OCI-LY1 (cell line): ENCODE results near the gene ABI3.
A peak's percentile ranks its signal among the peaks of the same experiment; 100 is the strongest.

Experiments
- H2AFZ ChIP-seq: fragments of 200-600 bp; sonication (generic), shearing (Covaris generic); 2 replicates; pipeline ENCODE4 v1.6.0; 2014; ENCODE audit warnings: antibody characterized with exemption, mild to moderate bottlenecking, low read length
- H3F3A ChIP-seq: fragments of 200-600 bp; sonication (generic), shearing (Covaris generic); 2 replicates; pipeline ENCODE4 v1.6.0; 2014; ENCODE audit warnings: mild to moderate bottlenecking, antibody characterized with exemption, low read length, moderate library complexity; ENCODE audit not compliant: insufficient read depth
- H3K27ac ChIP-seq: fragments of 200-600 bp; sonication (generic); 2 replicates; pipeline ENCODE4 v1.5.1; 2014; ENCODE audit warnings: low read length, mixed run types, mild to moderate bottlenecking, low read depth; ENCODE audit not compliant: poor library complexity, severe bottlenecking
- H3K27me3 ChIP-seq: fragments of 200-600 bp; sonication (generic); 2 replicates; pipeline ENCODE4 v1.6.0; 2014; ENCODE audit warnings: antibody characterized with exemption, mild to moderate bottlenecking, low read length, moderate library complexity; ENCODE audit not compliant: insufficient read depth
- H3K36me3 ChIP-seq: fragments of 200-600 bp; sonication (generic); 2 replicates; pipeline ENCODE4 v1.6.1; 2014; ENCODE audit warnings: mild to moderate bottlenecking, antibody characterized with exemption, low read length, moderate library complexity, mixed read lengths; ENCODE audit not compliant: insufficient read depth
- H3K4me1 ChIP-seq: fragments of 200-600 bp; sonication (generic); 2 replicates; pipeline ENCODE4 v1.5.1; 2014; ENCODE audit warnings: mild to moderate bottlenecking, low read length, moderate library complexity; ENCODE audit not compliant: insufficient read depth, severe bottlenecking
- H3K4me2 ChIP-seq: fragments of 200-600 bp; sonication (generic), shearing (Covaris generic); 2 replicates; pipeline ENCODE4 v1.6.1; 2014; ENCODE audit warnings: low read length
- H3K4me3 ChIP-seq: fragments of 200-600 bp; sonication (generic); 2 replicates; pipeline ENCODE4 v1.5.1; 2014; ENCODE audit warnings: low read length, low read depth, mild to moderate bottlenecking, mixed read lengths; ENCODE audit not compliant: poor library complexity, severe bottlenecking
- H3K79me2 ChIP-seq: fragments of 200-600 bp; shearing (Covaris generic); 2 replicates; pipeline ENCODE4 v1.6.1; 2016; ENCODE audit warnings: mixed run types, low read length, mixed read lengths; ENCODE audit not compliant: insufficient read depth
- H3K9ac ChIP-seq: fragments of 200-600 bp; sonication (generic), shearing (Covaris generic); 2 replicates; pipeline ENCODE4 v1.6.1; 2014; ENCODE audit warnings: mild to moderate bottlenecking, low read length, mixed read lengths
- H3K9me2 ChIP-seq: fragments of 200-600 bp; sonication (generic), shearing (Covaris generic); 2 replicates; pipeline ENCODE4 v1.6.1; 2014; ENCODE audit warnings: low read depth, mild to moderate bottlenecking, low read length, mixed read lengths
- H3K9me3 ChIP-seq: fragments of 200-600 bp; shearing (Covaris generic); 2 replicates; pipeline ENCODE4 v1.6.1; 2014; ENCODE audit warnings: low read length, mixed read lengths
- H4K20me1 ChIP-seq: fragments of 200-600 bp; sonication (generic), shearing (Covaris generic); 2 replicates; pipeline ENCODE4 v1.6.0; 2016; ENCODE audit warnings: mild to moderate bottlenecking, low read length; ENCODE audit not compliant: insufficient read depth
- CTCF ChIP-seq: fragments of 200-600 bp; sonication (generic), shearing (Covaris generic); IDR thresholded peaks from 2 replicates; pipeline ENCODE4 v1.5.1; 2017; ENCODE audit warnings: mild to moderate bottlenecking, antibody characterized with exemption, low read length, moderate library complexity, mixed read lengths
- EZH2 ChIP-seq: fragments of 200-600 bp; sonication (generic), shearing (Covaris generic); IDR thresholded peaks from 2 replicates; pipeline ENCODE4 v1.8.0; 2017; ENCODE audit warnings: borderline replicate concordance, mixed run types, mild to moderate bottlenecking, antibody characterized with exemption, low read length, moderate library complexity, mixed read lengths

The ABI3 gene

GRCh38 chr17:49210158-49211029 is at the start of gene ABI3, which contains the start of gene GNGT2:
TSS of gene ABI3 (plus strand) at chr17:49210707. CDS start at chr17:49210725, 18 bp downstream.
TSS of gene GNGT2 (minus strand) at chr17:49210574. CDS start at chr17:49207422, 3,152 bp downstream.
- TF ChIP-seq EZH2, result no peak
- no peak for TF ChIP-seq CTCF
- peak within 1 kb of the TSS; percentile 93 for H3K27ac ChIP-seq
- H2AFZ ChIP-seq, result no peak within 1 kb of the TSS
- peaks cover 62% of the 10 kb centered on the region for H3K4me1 ChIP-seq
- H3F3A ChIP-seq, result 0 out of 2 replicates have a peak, but pooled peaks cover 6% of the 10 kb centered on the region
- peak within 1 kb of the TSS; percentile 94 for H3K4me2 ChIP-seq
- H3K79me2 ChIP-seq, result 0 out of 2 replicates have a peak, but pooled peaks cover 3% of the 10 kb centered on the region
- H3K9ac ChIP-seq, result peak within 1 kb of the TSS; percentile 81
- H3K27me3 ChIP-seq, result no peaks in the 10 kb centered on the region
- H3K36me3 ChIP-seq, result peaks cover 4% of the 10 kb centered on the region; the same call in 1 of the 2 replicates
- peak within 1 kb of the TSS; percentile 73 for H3K4me3 ChIP-seq
- no peaks in the 10 kb centered on the region for H4K20me1 ChIP-seq
- H3K9me3 ChIP-seq, result no peaks in the 10 kb centered on the region
- no peaks in the 10 kb centered on the region for H3K9me2 ChIP-seq

GRCh38 chr17:49162866-49163265 is 47.6 kb upstream of the ABI3 start:
- Histone ChIP-seq H3K4me2 (no peak overlapping the region), H3K79me2 (no peaks in the 10 kb centered on the region), H3K4me1 (no peaks in the 10 kb centered on the region), H3K9me3 (no peaks in the 10 kb centered on the region), H3F3A (no peaks in the 10 kb centered on the region), H3K27me3 (no peaks in the 10 kb centered on the region; the same call in 1 of the 2 replicates), H4K20me1 (no peaks in the 10 kb centered on the region), H3K36me3 (no peaks in the 10 kb centered on the region), H3K4me3 (no peak overlapping the region), H3K27ac (no peak overlapping the region), H3K9ac (no peak overlapping the region), H3K9me2 (no peaks in the 10 kb centered on the region), H2AFZ (no peak overlapping the region)
- no peak for TF ChIP-seq CTCF
- TF ChIP-seq EZH2, result no peak

GRCh38 chr17:49165143-49165542 is 45.4 kb upstream of the ABI3 start:
- Histone ChIP-seq H3K4me3 (no peak overlapping the region), H3F3A (no peaks in the 10 kb centered on the region), H3K4me2 (no peak overlapping the region), H3K27me3 (peaks cover 2% of the 10 kb centered on the region; the same call in 1 of the 2 replicates), H3K79me2 (no peaks in the 10 kb centered on the region), H3K9ac (no peak overlapping the region), H4K20me1 (no peaks in the 10 kb centered on the region), H3K9me3 (no peaks in the 10 kb centered on the region), H3K9me2 (no peaks in the 10 kb centered on the region), H3K27ac (no peak overlapping the region), H2AFZ (no peak overlapping the region), H3K36me3 (no peaks in the 10 kb centered on the region), H3K4me1 (no peaks in the 10 kb centered on the region)
- TF ChIP-seq EZH2 (no peak), CTCF (no peak)
